GM18861 (cell line): Measurements from ENCODE around the gene SHOC2.

ENCODE experiments used
- ATAC-seq: cut with Tn5 transposase; IDR thresholded peaks from one replicate; pipeline ENCODE4 v1.9.1; 2021; ENCODE audit not compliant: unreplicated experiment

SHOC2 gene

GRCh38 chr10:110944792-110945396 is 25.5 kb downstream of the SHOC2 start:
- no peak for ATAC-seq

- ATAC-seq: no peak
Observed at GRCh38 chr10:110946496-110946895, 27.1 kb downstream of the SHOC2 start.

GRCh38 chr10:110947061-110947595 is 27.7 kb downstream of the SHOC2 start:
- no peak for ATAC-seq

- no peak for ATAC-seq
Observed at GRCh38 chr10:110951381-110951780, 32.0 kb downstream of the SHOC2 start.

GRCh38 chr10:110957606-110958005 is 38.2 kb downstream of the SHOC2 start:
- no peak for ATAC-seq

GRCh38 chr10:110959379-110960332 is 40.3 kb downstream of the SHOC2 start:
- no peak for ATAC-seq

GRCh38 chr10:110960333-110960712 is 40.9 kb downstream of the SHOC2 start:
- ATAC-seq: no peak

- ATAC-seq: no peak
Observed at GRCh38 chr10:110962443-110962842, 43.0 kb downstream of the SHOC2 start.

- ATAC-seq: no peak
Observed at GRCh38 chr10:110963162-110963561, 43.8 kb downstream of the SHOC2 start.

- ATAC-seq: no peak
Observed at GRCh38 chr10:110964681-110965080, 45.3 kb downstream of the SHOC2 start.

- ATAC-seq: no peak
Observed at GRCh38 chr10:110965216-110965615, 45.8 kb downstream of the SHOC2 start.

GRCh38 chr10:110966146-110966545 is 46.7 kb downstream of the SHOC2 start:
- no peak for ATAC-seq

GRCh38 chr10:110967009-110967630 is 47.7 kb downstream of the SHOC2 start:
- ATAC-seq: no peak

GRCh38 chr10:110967645-110968044 is 48.2 kb downstream of the SHOC2 start:
- ATAC-seq: peak; percentile 44

- ATAC-seq: no peak
Observed at GRCh38 chr10:110969183-110969582, 49.8 kb downstream of the SHOC2 start.

GRCh38 chr10:110971638-110972037 is 52.2 kb downstream of the SHOC2 start:
- no peak for ATAC-seq

GRCh38 chr10:110972231-110973134 is 53.1 kb downstream of the SHOC2 start:
- no peak for ATAC-seq

- no peak for ATAC-seq
Observed at GRCh38 chr10:110973400-110973799, 54.0 kb downstream of the SHOC2 start.

GRCh38 chr10:110976577-110976976 is 57.2 kb downstream of the SHOC2 start:
- no peak for ATAC-seq

- ATAC-seq: no peak
Observed at GRCh38 chr10:110977662-110978061, 58.3 kb downstream of the SHOC2 start.

- ATAC-seq: no peak
Observed at GRCh38 chr10:110978204-110978603, 58.8 kb downstream of the SHOC2 start.
